HG03442 (cell line): ENCODE measurements around the gene ARL13B.
"Not testable (repeated sequence)": the region's sequence is repeated elsewhere in the genome, so short reads cannot be mapped to it uniquely, and the experiment has no call there.

Experiments used
- ATAC-seq: cut with Tn5 transposase; IDR thresholded peaks from one replicate; pipeline ENCODE4 v1.9.1; 2021; ENCODE audit warnings: mild to moderate bottlenecking, moderate library complexity; ENCODE audit not compliant: unreplicated experiment

The ARL13B gene

DNA sequence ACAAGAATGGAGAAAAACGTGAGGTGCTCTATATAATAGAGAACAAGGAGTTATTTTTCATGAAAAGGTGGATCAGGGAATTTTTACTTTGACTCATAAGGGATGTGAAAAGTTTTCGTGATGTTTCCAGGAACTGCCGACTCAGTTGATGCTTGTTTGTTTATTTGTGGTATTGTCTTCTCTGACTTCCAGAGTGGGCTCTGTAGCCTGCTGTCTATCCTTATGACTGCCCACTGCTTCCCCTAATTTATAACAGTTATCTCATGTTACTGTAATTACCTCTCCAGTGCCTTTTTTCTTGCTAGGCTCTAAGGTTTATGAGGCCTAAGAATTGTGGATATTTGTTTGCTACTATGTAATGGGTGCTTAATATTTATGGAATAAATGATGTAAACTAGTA is 12.3 kb downstream of the ARL13B start:
- no peak for ATAC-seq

GRCh38 chr3:93994056-93994455 is 14.1 kb downstream of the ARL13B start:
- no peak for ATAC-seq

GRCh38 chr3:94001191-94001590 is 21.2 kb downstream of the ARL13B start:
- no peak for ATAC-seq

DNA sequence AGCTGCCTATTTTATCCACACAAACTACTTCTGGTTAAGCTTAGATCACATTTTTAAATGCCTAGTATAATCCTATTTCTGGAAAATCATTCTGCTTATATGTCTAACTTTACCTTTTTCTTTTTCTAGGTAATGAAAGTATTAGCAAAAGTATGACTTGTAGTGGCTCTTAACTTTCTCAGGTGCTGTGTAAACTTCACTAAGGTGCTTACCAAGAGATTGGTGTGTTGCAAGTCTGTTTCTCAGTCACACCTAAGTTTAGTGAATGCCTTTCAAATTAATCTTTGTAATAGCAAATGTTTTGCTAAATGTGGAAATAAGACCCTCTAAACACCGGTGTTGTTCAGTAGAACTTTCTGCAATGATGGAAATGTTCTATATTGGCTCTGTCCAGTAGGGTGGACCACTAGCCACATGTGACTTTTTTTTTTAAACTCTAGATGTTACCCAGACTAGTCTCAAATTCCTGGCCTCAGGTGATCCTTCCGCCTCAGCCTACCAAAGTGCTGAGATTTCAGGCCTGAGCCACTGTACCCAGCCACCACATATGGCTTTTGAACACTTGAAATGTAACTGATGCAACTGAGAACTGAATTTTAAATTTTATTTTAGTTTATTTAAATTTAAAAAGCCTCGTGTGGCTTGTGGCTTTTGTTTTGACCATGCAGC is 22.0 kb downstream of the ARL13B start:
- ATAC-seq = no peak

GRCh38 chr3:94004301-94004910 is 24.5 kb downstream of the ARL13B start:
- ATAC-seq = peak; percentile 92

- ATAC-seq = no peak
Observed at GRCh38 chr3:94008253-94008652, 28.3 kb downstream of the ARL13B start.

GRCh38 chr3:94009608-94010007 is 29.7 kb downstream of the ARL13B start:
- ATAC-seq = no peak

DNA sequence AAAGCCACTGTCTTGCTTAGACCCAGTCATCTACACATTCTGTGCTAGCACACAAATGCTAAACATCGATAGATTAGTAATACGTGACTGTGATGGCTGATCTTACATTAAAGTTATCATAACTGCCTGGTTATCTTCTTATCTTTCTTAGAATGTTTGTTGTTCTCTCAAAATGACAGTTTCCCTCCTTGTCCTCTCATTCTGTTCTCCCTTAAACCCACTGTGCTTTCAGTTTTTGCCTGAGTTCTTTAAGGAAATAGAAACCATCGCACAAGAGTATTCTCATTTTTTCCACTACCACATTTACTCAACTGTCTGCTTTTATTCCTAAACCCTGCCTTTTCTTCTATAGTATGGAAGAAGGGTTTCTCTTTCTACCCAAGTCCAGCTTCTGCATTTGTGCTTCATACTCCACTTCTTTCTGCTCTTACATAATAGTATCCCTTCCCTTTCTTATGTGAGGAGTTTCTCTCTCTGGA is 31.3 kb downstream of the ARL13B start:
- ATAC-seq = no peak

DNA sequence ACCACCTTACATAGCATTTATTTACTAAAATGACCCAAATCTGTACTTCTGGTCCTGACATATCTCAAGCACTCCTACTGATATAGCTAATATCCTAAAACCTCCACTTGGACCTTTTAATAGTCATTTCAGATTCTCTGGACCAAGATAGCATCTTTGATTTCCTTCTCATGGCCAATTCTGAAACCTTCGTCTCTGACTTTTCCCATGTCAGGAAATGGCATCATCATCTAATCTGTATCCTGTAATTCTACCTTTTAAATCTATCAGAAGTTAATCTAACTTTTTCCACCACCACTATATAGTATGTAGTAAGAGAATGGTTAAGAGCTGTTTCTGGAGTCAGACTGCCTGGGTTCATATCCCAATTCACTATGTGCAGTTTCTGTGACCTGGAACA is 32.2 kb downstream of the ARL13B start:
- ATAC-seq = no peak

DNA sequence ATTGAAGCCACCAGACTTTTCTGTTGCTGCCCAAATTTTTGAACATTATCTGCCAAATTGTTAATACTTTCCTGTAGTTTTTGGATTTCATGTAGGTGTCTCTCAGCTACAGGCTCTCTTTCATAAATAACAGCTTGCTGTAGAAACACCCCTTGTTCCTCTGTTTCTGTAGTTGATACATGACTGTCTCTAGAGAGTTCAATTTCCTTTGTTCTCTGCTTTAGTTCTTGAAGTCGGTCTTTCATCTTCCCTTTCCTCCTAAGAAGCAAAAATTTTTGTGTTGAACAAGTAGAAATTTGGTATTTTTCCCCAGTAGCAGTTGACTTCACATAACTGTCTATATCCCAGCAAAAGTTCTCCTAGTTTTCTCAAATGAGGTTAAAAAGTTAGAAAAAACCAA is 35.1 kb downstream of the ARL13B start:
- no peak for ATAC-seq

- ATAC-seq = no peak
Observed at GRCh38 chr3:94019659-94020058, 39.7 kb downstream of the ARL13B start.

DNA sequence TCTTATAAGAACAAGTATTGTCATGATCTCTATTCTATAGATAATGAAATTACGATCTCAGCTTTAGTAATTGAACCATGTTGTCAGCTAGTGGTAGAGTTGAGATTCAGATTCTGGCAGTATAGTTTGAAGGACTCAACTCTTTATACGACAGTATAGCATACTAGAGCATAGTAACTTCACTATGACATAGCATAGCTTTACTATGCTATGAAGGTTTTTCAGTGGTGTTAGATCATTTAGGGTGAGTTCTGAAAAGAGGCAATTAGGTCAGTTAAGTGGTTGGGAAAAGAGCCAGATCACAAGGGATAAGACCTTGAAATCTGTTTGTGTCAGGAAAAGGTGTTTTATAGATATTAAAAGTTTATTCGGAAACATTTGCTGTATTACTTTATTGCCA is 40.3 kb downstream of the ARL13B start:
- ATAC-seq = no peak

- ATAC-seq = no peak
Observed at GRCh38 chr3:94024385-94024784, 44.4 kb downstream of the ARL13B start.

GRCh38 chr3:94026623-94027022 is 46.7 kb downstream of the ARL13B start:
- no peak for ATAC-seq

DNA sequence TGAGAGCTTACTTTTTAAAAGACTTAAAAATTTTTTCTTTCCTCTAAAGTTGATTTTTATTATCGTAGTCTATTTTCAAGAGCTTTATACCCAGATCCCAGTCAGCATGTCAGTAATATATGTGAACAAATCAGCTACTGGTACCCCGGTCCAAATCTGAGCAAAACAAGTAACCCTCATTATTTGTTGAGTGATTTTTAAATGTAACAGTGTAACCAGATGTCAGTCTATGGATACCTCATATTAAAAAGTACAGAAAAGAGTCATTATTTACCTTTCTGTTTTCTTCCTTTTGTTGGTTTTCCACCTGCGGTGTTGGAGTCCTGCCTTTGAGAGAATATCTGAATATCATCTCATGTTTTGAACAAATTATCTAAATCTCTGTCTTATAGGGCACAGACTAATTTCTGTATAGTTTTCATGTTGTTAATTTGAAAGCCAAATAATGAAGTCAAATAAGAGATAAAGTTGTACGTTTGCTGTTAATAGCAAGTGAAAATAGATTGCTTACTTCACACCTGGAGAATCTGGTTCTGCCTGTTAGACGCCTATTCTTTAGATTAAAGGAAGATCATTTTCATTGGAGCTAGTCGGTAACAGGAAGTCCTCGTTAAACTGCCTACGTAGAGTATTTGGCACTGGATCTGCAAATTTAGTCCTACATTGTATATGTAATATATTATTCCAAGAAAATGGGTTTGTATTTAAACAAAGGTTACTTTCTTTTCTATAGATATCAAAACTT is 48.3 kb downstream of the ARL13B start, which contains the start of gene STX19:
Gene STX19, minus strand, starts transcription at position 505 of the 745 bp plus-strand sequence. CDS start 13,328 bp downstream, outside the sequence.
- ATAC-seq = no peak

DNA sequence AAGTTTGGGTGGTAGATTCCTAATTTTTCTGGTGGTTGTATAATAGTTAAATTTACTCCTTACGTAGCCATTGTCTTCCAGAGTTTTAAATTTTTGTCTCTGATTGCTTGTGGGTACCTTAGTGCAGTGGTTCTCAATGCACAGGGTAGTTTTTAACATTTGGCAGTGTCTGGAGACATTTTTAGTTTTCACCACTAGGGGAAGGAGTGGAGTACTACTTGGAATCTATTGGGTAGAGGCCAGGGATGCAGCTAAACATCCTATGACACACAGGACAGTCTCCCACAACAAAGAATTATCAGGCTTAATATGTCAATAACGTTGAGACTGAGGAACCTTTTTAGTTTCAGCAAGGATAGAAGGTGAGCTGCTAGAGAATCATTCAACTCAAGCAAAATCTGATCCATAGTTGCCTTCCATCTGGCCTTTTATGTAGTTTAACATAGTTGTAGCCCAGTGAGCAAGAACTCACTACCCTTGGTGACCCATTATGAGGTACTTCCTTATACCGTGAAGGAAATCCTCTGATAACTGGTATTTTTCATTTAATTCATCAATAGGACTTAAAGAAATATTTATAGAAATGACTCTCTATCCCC is 57.1 kb downstream of the ARL13B start:
- peak; percentile 78 for ATAC-seq

DNA sequence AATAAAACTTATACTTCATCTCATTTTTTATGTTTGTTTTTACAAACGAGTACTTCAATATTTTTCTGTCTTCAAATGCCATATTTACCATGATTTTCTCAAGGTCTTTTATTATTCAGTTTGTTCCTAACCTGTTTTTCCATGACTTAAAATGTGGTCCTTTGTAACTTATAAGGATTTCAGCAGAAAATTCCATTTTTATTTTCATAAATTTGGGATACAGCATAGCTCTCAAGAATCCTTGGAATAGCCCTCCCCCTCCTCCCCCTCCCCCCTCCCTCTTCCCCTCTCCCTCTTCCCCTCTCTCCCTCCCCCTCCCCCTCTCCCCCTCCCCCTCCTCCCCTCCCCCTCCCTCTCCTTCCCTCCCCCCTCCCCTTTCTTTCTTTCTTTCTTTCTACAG is 63.3 kb downstream of the ARL13B start:
- ATAC-seq = no peak

- not testable (repeated sequence) for ATAC-seq
Observed at GRCh38 chr3:94044100-94044936, 64.4 kb downstream of the ARL13B start.

DNA sequence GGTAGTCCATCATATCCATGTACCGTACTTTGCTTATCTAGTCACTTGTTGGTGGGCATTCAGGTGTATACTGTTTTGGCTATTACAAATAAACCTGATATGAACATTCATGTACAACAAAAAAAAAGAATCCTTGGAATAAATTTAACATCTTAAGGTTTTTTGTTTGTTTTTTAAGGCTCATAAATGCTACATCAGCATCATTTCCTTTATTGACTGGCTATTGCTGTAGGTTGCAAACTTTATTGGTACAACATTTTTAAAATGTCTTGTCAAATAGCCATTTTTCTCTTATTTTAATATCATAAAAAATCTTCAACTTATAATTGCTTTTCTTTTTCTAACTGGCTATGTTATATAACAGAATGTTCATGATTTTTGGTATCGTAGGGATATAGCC is 66.6 kb downstream of the ARL13B start:
- ATAC-seq = no peak

DNA sequence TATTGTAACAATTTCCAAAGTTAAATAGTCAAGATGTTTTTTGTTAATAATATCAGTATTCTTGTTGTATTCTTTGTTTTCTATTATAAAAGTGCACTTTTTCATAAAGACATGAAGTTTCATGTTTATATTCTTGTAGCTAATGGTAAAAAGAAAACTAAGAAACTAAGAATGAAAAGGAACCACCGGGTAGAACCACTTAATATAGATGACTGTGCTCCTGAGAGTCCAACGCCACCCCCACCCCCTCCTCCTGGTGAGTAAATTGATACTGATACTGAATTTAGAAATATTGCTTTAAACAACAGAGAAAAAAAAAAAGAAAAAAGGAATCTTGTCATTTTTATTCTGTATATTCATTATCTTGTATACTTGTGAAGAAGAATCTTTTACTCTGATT is 69.3 kb downstream of the ARL13B start:
- no peak for ATAC-seq

DNA sequence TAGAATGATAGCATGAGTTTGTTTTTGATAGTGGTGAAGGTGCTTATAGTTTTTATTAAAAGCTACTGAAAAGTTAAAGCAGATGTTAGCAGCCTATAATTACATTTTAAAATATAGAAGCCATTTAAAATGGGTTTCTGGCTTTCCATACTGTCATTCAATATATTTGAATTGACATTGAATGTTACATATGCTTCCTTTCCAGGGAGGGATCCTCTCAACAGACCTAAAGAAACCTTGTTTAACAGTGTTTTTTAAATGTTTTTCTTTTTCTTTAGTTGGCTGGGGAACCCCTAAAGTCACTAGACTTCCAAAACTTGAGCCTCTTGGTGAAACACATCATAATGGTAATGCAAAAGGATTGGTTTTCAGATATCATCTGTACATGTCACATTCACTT is 70.6 kb downstream of the ARL13B start:
- ATAC-seq = no peak
